ENCODE data around the gene SLC6A12.

The SLC6A12 gene

DNA sequence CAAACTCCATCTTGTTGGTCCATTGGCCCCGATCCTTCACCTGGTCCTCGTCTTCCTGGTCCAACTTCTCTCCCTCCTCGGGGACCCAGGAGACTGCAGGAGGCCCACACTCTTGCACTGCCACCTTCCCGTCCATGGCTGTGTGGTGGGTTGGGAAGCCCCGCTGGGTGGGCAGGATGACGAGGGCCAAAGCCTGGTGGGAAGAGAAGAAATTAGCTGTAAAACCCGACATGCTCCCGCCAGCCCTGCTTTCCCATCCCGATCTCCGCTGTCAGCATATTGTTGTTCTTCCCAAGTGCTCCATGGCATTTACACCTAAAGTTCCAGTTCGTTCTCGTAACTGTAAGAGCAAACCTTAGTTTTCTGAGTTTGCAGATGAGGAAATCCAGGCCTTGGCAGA is 4.1 kb downstream of the SLC6A12 start:
- Histone ChIP-seq H3K4me3 (replicated peaks; ENCODE audit: insufficient read depth, low read length) (no peak overlapping the region), H3K27me3 (ENCODE audit: insufficient read depth, poor library complexity, severe bottlenecking) (peaks cover 5% of the 10 kb centered on the region), H3K27ac (replicated peaks) (no peak overlapping the region)
- DNase-seq (ENCODE audit: low read depth in 1 of 2, low spot score in 1 of 2): no peak
- TF ChIP-seq GABPA (IDR thresholded peaks at IDR 0.05; ENCODE audit: low read depth) (no peak), SPI1 (IDR thresholded peaks at IDR 0.05; ENCODE audit: borderline replicate concordance, low read depth) (no peak), POLR2AphosphoS5 (IDR thresholded peaks at IDR 0.05; ENCODE audit: low read depth) (no peak)
- TF ChIP-seq, protein P1, sequence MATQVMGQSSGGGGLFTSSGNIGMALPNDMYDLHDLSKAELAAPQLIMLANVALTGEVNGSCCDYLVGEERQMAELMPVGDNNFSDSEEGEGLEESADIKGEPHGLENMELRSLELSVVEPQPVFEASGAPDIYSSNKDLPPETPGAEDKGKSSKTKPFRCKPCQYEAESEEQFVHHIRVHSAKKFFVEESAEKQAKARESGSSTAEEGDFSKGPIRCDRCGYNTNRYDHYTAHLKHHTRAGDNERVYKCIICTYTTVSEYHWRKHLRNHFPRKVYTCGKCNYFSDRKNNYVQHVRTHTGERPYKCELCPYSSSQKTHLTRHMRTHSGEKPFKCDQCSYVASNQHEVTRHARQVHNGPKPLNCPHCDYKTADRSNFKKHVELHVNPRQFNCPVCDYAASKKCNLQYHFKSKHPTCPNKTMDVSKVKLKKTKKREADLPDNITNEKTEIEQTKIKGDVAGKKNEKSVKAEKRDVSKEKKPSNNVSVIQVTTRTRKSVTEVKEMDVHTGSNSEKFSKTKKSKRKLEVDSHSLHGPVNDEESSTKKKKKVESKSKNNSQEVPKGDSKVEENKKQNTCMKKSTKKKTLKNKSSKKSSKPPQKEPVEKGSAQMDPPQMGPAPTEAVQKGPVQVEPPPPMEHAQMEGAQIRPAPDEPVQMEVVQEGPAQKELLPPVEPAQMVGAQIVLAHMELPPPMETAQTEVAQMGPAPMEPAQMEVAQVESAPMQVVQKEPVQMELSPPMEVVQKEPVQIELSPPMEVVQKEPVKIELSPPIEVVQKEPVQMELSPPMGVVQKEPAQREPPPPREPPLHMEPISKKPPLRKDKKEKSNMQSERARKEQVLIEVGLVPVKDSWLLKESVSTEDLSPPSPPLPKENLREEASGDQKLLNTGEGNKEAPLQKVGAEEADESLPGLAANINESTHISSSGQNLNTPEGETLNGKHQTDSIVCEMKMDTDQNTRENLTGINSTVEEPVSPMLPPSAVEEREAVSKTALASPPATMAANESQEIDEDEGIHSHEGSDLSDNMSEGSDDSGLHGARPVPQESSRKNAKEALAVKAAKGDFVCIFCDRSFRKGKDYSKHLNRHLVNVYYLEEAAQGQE (IDR thresholded peaks at IDR 0.05; ENCODE audit: insufficient replicate concordance, low read depth): no peak
- TF ChIP-seq, protein P2, sequence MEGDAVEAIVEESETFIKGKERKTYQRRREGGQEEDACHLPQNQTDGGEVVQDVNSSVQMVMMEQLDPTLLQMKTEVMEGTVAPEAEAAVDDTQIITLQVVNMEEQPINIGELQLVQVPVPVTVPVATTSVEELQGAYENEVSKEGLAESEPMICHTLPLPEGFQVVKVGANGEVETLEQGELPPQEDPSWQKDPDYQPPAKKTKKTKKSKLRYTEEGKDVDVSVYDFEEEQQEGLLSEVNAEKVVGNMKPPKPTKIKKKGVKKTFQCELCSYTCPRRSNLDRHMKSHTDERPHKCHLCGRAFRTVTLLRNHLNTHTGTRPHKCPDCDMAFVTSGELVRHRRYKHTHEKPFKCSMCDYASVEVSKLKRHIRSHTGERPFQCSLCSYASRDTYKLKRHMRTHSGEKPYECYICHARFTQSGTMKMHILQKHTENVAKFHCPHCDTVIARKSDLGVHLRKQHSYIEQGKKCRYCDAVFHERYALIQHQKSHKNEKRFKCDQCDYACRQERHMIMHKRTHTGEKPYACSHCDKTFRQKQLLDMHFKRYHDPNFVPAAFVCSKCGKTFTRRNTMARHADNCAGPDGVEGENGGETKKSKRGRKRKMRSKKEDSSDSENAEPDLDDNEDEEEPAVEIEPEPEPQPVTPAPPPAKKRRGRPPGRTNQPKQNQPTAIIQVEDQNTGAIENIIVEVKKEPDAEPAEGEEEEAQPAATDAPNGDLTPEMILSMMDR (IDR thresholded peaks at IDR 0.05; ENCODE audit: insufficient read depth, low read length): no peak

- TF ChIP-seq GABPA (IDR thresholded peaks at IDR 0.05; ENCODE audit: low read depth) (no peak), POLR2AphosphoS5 (IDR thresholded peaks at IDR 0.05; ENCODE audit: low read depth) (no peak), SPI1 (IDR thresholded peaks at IDR 0.05; ENCODE audit: borderline replicate concordance, low read depth) (no peak)
- TF ChIP-seq, protein P2 (IDR thresholded peaks at IDR 0.05; ENCODE audit: insufficient read depth, low read length): no peak
- TF ChIP-seq, protein P1 (IDR thresholded peaks at IDR 0.05; ENCODE audit: insufficient replicate concordance, low read depth): no peak
- Histone ChIP-seq H3K4me3 (replicated peaks; ENCODE audit: insufficient read depth, low read length) (no peak overlapping the region), H3K27me3 (ENCODE audit: insufficient read depth, poor library complexity, severe bottlenecking) (peaks cover 9% of the 10 kb centered on the region), H3K27ac (replicated peaks) (no peak overlapping the region)
- no peak for DNase-seq (ENCODE audit: low read depth in 1 of 2, low spot score in 1 of 2)
These were observed 4.7 kb downstream of the SLC6A12 start for GRCh38 chr12:209246-209645.

GRCh38 chr12:208813-209212 is 5.1 kb downstream of the SLC6A12 start:
- TF ChIP-seq SPI1 (IDR thresholded peaks at IDR 0.05; ENCODE audit: borderline replicate concordance, low read depth) (no peak), POLR2AphosphoS5 (IDR thresholded peaks at IDR 0.05; ENCODE audit: low read depth) (no peak), GABPA (IDR thresholded peaks at IDR 0.05; ENCODE audit: low read depth) (no peak)
- TF ChIP-seq, protein P1 (IDR thresholded peaks at IDR 0.05; ENCODE audit: insufficient replicate concordance, low read depth): no peak
- TF ChIP-seq, protein P2 (IDR thresholded peaks at IDR 0.05; ENCODE audit: insufficient read depth, low read length): no peak
- Histone ChIP-seq H3K4me3 (replicated peaks; ENCODE audit: insufficient read depth, low read length) (no peak overlapping the region), H3K27me3 (ENCODE audit: insufficient read depth, poor library complexity, severe bottlenecking) (peaks cover 13% of the 10 kb centered on the region), H3K27ac (replicated peaks) (no peak overlapping the region)
- DNase-seq (ENCODE audit: low read depth in 1 of 2, low spot score in 1 of 2): no peak

All from HL-60 (cell line).